Breast epithelium (tissue), 3 donors: ENCODE measurements around the gene HCFC2.

ENCODE experiments used
- CTCF ChIP-seq, 3 donors: fragments of 450-650 bp; IDR thresholded peaks; one replicate each; pipeline ENCODE4 v1.5.1; 2016 to 2017; ENCODE audit warnings: antibody characterized with exemption in 3 of 3, mild to moderate bottlenecking in 3 of 3, moderate library complexity in 3 of 3
- POLR2AphosphoS5 ChIP-seq, 3 donors: sonication (generic); formaldehyde crosslinking; IDR thresholded peaks; one replicate each; pipeline ENCODE4 v1.6.1; 2017; ENCODE audit warnings: antibody characterized with exemption in 3 of 3

GRCh38 chr12:104083769-104084475 is 19.6 kb downstream of the HCFC2 start:
- TF ChIP-seq CTCF (IDR thresholded peaks at IDR 0.05) (no peak), POLR2AphosphoS5 (IDR thresholded peaks at IDR 0.05) (no peak)
